RKO (cell line): Measurements from ENCODE around the gene PITX3.
"Not testable (repeated sequence)": the region's sequence is repeated elsewhere in the genome, so short reads cannot be mapped to it uniquely, and the experiment has no call there.

Experiments used
- DNase-seq: peaks from one replicate; pipeline ENCODE4 v3.0.0-alpha.2; 2016; ENCODE audit warnings: low spot score

Gene PITX3

GRCh38 chr10:102255404-102255803 is 14.1 kb upstream of the PITX3 start:
- DNase-seq: no peak

DNA sequence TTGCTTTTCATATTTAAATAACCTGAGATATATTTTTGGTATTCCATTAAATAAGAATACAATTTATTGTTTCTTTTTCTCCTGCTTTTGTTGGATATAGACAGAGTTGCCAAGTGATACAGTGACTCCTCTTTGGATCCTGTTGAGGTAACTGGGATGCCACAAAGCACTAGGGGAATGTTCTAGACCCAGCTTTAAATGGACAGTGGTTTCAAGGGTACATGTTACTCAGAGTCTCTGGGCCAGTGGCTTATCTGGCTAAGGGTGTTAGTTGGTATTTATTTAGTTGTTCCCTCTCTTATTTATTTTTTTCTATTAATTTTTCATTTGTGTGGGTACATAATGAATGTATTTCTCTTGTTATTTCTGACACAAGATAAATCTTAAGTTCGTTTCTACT is 13.1 kb upstream of the PITX3 start:
- no peak for DNase-seq

DNA sequence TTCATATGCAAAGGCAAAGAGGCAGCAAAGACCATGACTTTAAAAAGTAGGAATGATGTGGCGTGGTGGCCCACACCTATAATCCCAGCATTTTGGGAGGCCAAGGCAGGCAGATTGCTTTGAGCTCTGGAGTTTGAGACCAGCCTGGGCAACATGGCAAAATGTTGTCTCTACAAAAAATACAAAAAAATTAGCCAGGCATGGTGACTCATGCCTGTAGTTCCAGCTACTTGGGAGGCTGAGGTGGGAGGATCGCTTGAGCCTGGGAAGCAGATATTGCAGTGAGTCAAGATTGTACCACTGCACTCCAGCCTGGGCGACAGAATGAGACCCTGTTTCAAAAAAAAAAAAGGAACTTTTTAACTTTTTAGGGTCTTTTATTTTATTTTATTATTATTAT is 11.2 kb upstream of the PITX3 start:
- DNase-seq: not testable (repeated sequence)

GRCh38 chr10:102247734-102248133 is 6.4 kb upstream of the PITX3 start:
- DNase-seq: no peak

DNA sequence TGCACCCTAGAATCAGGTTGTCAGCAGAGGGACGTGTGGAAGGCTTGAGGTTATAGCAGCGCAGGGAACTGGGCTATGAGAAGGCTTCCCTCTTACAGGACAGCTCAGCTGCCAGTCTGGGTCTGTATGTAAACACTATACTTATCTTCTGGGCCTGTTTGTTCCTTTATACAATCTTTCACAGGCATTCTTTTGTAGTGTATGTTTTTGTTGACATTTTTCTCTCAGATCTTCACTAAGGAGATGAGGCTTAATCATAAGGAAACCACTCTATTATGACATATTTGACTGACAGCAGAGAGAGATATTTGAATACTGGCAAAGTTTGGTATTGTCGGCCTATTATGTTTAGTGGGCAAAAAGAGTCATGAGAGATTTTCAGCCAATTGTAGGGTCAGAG is 4.9 kb upstream of the PITX3 start:
- DNase-seq: peak; percentile 56

DNA sequence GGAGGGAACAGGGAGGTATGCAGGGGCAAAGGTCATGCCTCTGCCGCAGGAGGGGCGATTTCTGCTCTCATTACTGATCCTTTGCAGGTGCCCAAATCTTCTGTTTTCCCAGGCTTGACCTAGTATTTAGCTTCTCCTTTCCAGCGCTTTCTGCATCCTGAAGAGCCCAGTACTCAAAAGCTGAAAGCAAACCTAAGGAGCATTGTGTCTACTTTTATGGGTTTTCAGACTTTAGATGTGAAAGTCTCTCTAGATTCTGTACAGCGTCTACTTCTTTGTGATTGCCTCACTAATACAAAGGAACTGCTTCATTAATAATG is 4.6 kb upstream of the PITX3 start:
- DNase-seq: no peak

GRCh38 chr10:102245082-102245931 is 4.0 kb upstream of the PITX3 start, which contains the start of gene GBF1:
TSS of gene GBF1 (plus strand) at chr10:102245532. CDS start at chr10:102258939, 13,407 bp downstream.
- peak; percentile 100 for DNase-seq

DNA sequence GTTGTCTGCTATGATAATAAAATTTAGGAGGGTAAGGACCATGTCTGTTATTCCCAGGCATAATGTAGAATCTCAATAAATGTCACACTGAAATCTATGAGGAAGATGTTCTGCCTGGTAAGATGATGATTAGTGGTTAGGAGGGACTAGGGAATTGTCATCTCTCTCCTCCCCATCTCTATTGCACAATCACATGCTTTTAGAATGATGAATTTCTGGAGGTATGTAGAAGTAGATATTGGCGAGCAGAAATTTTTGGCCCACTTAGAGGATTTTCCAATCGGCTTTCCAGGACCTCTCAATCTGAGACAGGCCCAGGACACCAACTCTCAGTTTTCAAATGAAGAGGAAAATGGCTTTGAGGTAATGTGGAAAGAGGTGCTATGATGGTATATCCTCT is 2.0 kb upstream of the PITX3 start:
- DNase-seq: no peak

- no peak for DNase-seq
Observed at GRCh38 chr10:102242118-102242485, 790 bp upstream of the PITX3 start.

GRCh38 chr10:102241032-102241443 is 274 bp downstream of the PITX3 start:
- DNase-seq: no peak

DNA sequence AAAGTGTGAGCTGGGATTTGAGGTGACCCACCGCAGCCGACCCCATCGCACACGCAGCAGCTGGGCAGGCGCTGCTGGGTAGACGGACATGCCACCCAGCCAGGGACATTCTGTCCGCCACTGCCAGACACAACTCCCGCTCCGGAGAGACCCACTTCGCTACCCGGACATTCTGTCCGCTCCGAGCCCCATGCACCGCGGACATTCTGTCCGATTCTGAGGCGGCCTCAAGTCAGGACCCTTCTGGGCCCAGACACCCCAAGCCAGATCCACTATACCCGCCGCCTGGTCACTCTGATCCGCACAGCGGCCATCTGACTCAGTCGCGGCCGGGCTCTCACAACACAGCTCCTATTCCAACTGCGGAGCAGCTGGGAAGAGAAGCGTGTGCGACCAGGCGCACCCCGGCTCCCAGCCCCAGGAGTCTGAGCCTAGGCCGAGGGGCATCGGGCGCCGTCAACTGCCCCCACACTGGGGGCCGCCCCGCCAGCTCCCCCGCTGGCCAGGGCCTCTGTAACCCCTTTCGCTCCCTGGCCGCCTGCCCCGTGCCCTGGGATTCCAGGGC is 763 bp downstream of the PITX3 start:
- DNase-seq: no peak

DNA sequence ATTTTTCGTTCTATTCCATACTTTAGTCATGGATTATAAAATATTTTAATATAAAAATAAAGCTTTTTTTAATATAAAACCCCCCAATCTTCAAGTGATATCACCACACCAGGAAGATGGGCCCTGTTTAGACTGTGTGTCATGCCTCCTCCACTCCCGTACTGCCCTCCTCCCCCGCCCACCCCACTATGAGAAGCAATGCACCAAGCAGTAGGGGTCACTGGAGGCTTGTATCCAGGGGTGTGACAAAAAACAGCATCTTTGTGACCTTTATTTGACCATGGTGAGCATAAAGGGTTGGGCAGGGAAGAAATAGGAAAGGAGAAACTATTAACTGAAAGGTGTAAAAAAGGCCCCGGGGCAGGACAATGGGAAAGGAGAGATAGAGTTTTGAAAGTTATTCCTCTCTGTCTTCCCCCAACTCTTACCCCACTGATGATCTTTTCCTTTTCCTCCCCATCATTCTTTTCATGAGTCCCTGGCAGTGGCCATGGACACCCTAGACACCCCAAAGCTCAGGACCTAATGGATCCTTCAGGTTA is 3.5 kb downstream of the PITX3 start:
- DNase-seq: no peak

- no peak for DNase-seq
Observed at GRCh38 chr10:102236006-102236405, 5.3 kb downstream of the PITX3 start.

DNA sequence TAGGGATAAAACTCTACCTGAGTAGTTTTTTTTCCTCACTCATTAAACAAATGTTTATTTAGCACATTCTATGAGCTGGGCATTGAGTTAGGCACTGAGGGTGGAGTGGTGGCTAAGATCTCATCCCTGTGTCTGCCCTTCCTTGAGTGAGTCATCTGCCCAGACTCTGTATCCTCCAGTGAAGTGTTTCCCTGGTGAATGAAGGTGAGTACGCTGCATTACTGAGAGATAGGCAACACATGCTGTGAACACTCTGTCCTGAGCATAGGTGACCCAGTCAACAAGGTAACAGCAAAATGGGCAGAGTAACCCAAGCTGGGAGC is 5.8 kb downstream of the PITX3 start:
- no peak for DNase-seq

GRCh38 chr10:102234888-102235597 is 6.3 kb downstream of the PITX3 start:
- no peak for DNase-seq

DNA sequence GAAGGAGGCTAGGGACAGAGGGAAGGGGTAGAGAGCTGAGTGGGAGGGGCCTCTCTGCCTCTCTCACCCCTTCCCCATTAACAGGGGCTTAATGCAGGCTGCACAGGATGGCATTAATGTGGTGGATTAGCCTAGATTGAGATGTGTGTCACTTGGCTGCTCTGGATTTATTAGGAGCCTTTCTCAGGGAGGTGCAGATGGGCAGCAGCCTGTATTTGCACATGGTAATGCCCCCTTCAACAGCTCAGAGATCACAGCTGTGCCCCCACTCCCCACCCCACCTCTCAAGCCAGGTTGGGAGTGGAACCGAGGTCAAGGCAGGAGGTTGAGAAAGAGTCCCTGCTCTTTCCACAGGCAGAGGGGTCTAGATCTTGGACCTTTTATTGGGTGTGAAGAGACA is 7.3 kb downstream of the PITX3 start:
- DNase-seq: no peak

- no peak for DNase-seq
Observed at GRCh38 chr10:102231357-102232318, 9.7 kb downstream of the PITX3 start.

- DNase-seq: no peak
Observed at GRCh38 chr10:102230861-102231356, 10.4 kb downstream of the PITX3 start.

DNA sequence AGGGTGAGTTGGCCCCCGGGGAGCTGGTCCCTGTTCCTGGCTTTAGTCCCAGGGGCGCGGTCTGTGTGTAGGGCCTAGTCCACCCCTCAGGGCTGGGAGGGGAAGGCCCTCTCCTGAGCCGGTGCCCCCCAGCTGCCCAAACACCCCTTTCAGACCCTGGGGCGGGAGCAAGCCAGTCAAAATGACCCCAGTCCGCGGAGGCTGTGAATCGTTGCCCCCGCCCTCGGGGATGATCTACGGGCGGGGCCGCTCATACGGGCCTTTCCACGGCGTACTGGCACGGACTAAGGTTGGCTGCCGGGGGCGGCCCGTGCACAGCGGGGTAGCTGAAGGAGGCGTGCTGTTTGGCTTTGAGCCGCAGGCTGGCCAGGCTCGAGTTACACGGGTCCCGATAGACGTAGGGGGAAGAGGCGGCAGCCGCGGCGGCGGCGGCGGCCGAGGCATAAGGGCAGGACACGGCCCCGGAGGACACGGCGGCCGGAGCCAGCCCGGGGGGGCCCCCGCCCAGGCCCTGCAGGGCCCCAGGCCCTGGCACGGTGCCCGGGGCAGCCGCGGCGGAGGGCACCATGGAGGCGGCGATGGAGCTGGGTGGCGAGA is 10.9 kb downstream of the PITX3 start:
- no peak for DNase-seq

- peak; percentile 79 for DNase-seq
Observed at GRCh38 chr10:102229810-102230263, 11.5 kb downstream of the PITX3 start.

DNA sequence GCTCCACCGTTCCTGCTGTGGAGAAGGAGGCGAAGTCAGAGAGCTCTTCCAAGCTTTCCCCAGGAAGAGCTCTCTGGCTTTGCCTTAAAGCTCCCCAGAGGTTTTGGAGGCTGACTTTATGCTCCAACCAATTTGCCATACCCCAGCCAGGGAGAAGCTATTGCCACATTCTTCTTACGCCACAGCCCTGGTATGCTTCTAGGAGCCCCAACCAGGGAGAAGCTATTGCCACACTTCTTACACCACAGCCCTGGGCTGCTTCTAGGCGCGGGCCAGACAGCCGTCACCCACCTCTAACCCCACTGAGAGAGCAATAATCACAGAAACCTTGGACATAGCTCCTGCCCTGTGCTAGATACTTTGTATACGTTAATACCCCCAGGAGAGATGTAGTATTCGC is 14.3 kb downstream of the PITX3 start:
- no peak for DNase-seq
